Brain microvascular endothelial cell (primary cell): ENCODE measurements around the gene TLL1.

Source experiments
- DNase-seq: peaks from one replicate; pipeline ENCODE4 v3.0.0-alpha.2; 2020
- H3K27ac ChIP-seq: fragments of 250-450 bp; sonication (Bioruptor Pico); 2 replicates; pipeline ENCODE4 v1.5.1; 2020; ENCODE audit warnings: mild to moderate bottlenecking, moderate library complexity
- H3K27me3 ChIP-seq: fragments of 250-450 bp; sonication (Bioruptor Pico); replicated peaks from 2 replicates; pipeline ENCODE4 v1.5.1; 2020; ENCODE audit warnings: mild to moderate bottlenecking
- H3K36me3 ChIP-seq: fragments of 250-450 bp; sonication (Bioruptor Pico); replicated peaks from 2 replicates; pipeline ENCODE4 v1.5.1; 2020; ENCODE audit warnings: mild to moderate bottlenecking
- H3K4me3 ChIP-seq: 2 replicates; pipeline ENCODE4 v1.5.1; 2011; ENCODE audit warnings: low read depth, mild to moderate bottlenecking, control low read depth, low read length, moderate library complexity
- in situ Hi-C: cut with HindIII; loops from 2 replicates; pipeline ENCODE4 v1.10.0; 2017; ENCODE audit warnings: low sequenced_read_pairs, low pct_ligation_motif_present
- TF ChIP-seq, protein P1 (sequence below): IDR thresholded peaks from 2 replicates; pipeline ENCODE4 v1.5.1; 2011; ENCODE audit warnings: low read depth, mild to moderate bottlenecking, moderate library complexity, low read length, control low read depth, inconsistent platforms; ENCODE audit errors: missing control alignments

Gene TLL1

DNA sequence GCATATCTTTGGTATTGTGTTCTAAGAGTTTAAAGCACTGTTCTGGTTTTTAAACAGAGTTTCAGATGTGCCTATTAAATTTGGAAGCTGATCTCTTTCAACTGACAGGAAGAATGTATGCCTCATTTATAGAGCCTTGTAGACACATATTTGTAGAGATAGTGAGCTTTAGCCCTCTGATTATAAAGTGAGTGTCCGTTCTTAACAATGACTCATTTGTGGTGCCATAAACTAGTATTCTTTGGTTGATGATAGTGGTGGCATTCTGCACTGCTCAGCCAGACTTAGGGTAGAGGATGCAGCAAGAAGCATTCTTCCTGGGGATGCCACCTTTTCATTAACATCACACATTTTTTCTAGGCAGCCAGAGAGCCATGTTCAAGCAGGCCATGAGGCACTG lies 121.7 kb downstream of the TLL1 start:
- in situ Hi-C loops, result no loop called here
- H3K4me3 ChIP-seq, result no peak overlapping the region
- TF ChIP-seq, protein P1, sequence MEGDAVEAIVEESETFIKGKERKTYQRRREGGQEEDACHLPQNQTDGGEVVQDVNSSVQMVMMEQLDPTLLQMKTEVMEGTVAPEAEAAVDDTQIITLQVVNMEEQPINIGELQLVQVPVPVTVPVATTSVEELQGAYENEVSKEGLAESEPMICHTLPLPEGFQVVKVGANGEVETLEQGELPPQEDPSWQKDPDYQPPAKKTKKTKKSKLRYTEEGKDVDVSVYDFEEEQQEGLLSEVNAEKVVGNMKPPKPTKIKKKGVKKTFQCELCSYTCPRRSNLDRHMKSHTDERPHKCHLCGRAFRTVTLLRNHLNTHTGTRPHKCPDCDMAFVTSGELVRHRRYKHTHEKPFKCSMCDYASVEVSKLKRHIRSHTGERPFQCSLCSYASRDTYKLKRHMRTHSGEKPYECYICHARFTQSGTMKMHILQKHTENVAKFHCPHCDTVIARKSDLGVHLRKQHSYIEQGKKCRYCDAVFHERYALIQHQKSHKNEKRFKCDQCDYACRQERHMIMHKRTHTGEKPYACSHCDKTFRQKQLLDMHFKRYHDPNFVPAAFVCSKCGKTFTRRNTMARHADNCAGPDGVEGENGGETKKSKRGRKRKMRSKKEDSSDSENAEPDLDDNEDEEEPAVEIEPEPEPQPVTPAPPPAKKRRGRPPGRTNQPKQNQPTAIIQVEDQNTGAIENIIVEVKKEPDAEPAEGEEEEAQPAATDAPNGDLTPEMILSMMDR, result no peak
- peak; percentile 34 for DNase-seq
- no peak overlapping the region for H3K27ac ChIP-seq
- H3K27me3 ChIP-seq, result no peaks in the 10 kb centered on the region
- H3K36me3 ChIP-seq, result no peaks in the 10 kb centered on the region

GRCh38 chr4:166003811-166004210 lies 130.8 kb downstream of the TLL1 start:
- in situ Hi-C loops, result no loop called here
- no peak for DNase-seq
- H3K4me3 ChIP-seq, result no peak overlapping the region
- TF ChIP-seq, protein P1, result no peak
- H3K36me3 ChIP-seq, result no peaks in the 10 kb centered on the region
- no peak overlapping the region for H3K27ac ChIP-seq
- H3K27me3 ChIP-seq, result no peaks in the 10 kb centered on the region

DNA sequence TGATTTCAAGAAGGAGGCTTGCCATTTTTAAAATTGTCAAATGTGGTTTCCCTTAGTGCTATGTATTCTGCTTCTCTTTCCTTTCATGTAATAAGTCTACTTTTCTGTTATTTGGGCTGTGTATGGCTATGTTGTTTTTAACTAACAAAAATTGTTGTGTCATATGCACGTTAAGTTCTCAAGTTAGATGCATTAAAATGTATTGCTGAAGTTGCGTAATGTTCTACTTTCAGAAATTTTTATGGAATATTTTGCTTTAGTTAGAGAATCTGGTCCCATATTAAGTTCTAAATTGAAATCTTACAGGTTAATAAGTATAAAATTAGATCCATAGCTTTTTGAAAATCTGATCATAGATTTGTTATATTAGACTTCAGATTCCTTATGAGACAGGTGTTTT lies 133.2 kb downstream of the TLL1 start:
- Histone ChIP-seq H3K27me3 (no peaks in the 10 kb centered on the region), H3K27ac (no peak overlapping the region), H3K4me3 (no peak overlapping the region), H3K36me3 (no peaks in the 10 kb centered on the region)
- TF ChIP-seq, protein P1, result no peak
- no peak for DNase-seq
- in situ Hi-C loops, result no loop called here

- no peak for DNase-seq
- Histone ChIP-seq H3K36me3 (no peaks in the 10 kb centered on the region), H3K27me3 (no peaks in the 10 kb centered on the region), H3K27ac (no peak overlapping the region), H3K4me3 (no peak overlapping the region)
- TF ChIP-seq, protein P1, result no peak
- in situ Hi-C loops, result no loop called here
Observed at GRCh38 chr4:166008510-166008909, 135.5 kb downstream of the TLL1 start.

DNA sequence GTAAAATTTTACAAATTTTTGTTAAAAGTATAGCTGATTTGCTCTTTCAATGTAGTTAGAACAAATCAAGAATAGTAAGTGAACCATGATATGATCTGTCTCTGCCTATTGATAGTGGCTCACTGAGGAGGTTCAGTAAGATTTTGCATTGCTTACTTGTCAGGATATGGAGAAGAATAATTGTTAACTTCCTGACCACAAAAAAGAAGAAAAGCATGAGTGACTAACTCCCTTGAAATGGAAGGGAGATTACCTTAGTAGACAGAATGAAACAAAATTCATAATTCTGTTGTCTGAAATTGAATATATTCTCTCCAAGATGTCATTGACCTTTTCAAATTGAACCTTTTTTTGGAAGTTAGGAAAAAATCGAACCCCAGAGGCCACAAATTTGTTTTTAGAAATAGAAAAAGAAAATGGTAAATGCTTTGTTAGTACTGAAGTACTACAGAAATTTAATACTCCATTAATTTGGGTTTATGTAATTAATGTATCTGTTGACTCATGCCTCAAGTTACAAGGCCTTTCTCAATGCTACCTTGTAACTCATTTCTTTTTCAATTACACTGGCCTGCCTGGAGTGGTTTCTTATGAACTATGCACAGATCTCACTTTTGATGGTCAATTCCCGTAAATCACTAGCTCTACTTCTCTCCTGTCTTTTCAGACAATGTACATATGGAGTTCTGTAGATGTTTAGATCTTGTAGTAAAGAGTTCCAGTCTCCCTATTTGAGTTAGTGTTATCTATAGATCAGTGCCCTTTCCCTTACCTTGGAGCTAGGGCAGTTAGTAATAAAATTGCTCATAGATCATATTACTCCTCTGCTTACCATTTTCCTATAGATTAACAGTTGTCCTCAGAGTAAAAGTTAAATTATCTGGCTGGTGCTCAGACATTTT lies 139.3 kb downstream of the TLL1 start:
- in situ Hi-C loops, result no loop called here
- TF ChIP-seq, protein P1, result no peak
- Histone ChIP-seq H3K36me3 (no peaks in the 10 kb centered on the region), H3K4me3 (no peak overlapping the region), H3K27ac (no peak overlapping the region), H3K27me3 (no peaks in the 10 kb centered on the region)
- DNase-seq, result no peak
